Activated CD4-positive, alpha-beta T cell treated with anti-CD3 and anti-CD28 coated beads for 24 hours (primary cell): Measurements from ENCODE around the gene GPR50.

Source experiments
- DNase-seq, 2 donors: peaks; one replicate each; pipeline ENCODE4 v3.0.0-alpha.2; 2020; ENCODE audit warnings: low read depth in 2 of 2

The GPR50 gene

GRCh38 chrX:151176231-151176750 lies at the start of gene GPR50:
TSS of gene GPR50 (plus strand) at chrX:151176584. CDS start at chrX:151176722, 138 bp downstream.
- no peak for DNase-seq

- DNase-seq, result no peak
Measured at GRCh38 chrX:151132531-151132930, 43.9 kb upstream of the GPR50 start.

- DNase-seq, result peak in 1 of 2 donors; percentile 15
Measured at GRCh38 chrX:151151665-151152267, 24.6 kb upstream of the GPR50 start.

- DNase-seq, result no peak
Measured at GRCh38 chrX:151153086-151153485, 23.3 kb upstream of the GPR50 start.

GRCh38 chrX:151153667-151154066 lies 22.7 kb upstream of the GPR50 start:
- no peak for DNase-seq

- DNase-seq, result no peak
Measured at GRCh38 chrX:151155234-151155633, 21.1 kb upstream of the GPR50 start.

GRCh38 chrX:151161690-151162089 lies 14.7 kb upstream of the GPR50 start:
- DNase-seq, result no peak

GRCh38 chrX:151167791-151168345 lies 8.5 kb upstream of the GPR50 start:
- DNase-seq, result no peak

- DNase-seq, result no peak
Measured at GRCh38 chrX:151169783-151170182, 6.6 kb upstream of the GPR50 start.

- DNase-seq, result no peak
Measured at GRCh38 chrX:151174581-151175282, 1.7 kb upstream of the GPR50 start.

- DNase-seq, result no peak
Measured at GRCh38 chrX:151175283-151176062, 911 bp upstream of the GPR50 start.

GRCh38 chrX:151177141-151178027 lies 1.0 kb downstream of the GPR50 start:
- no peak for DNase-seq

GRCh38 chrX:151178746-151179145 lies 2.4 kb downstream of the GPR50 start:
- DNase-seq, result no peak

GRCh38 chrX:151180400-151180799 lies 4.0 kb downstream of the GPR50 start:
- DNase-seq, result no peak

GRCh38 chrX:151181088-151181487 lies 4.7 kb downstream of the GPR50 start:
- no peak for DNase-seq

- DNase-seq, result no peak
Measured at GRCh38 chrX:151183233-151183753, 6.9 kb downstream of the GPR50 start.

- no peak for DNase-seq
Measured at GRCh38 chrX:151183912-151184565, 7.7 kb downstream of the GPR50 start.

- no peak for DNase-seq
Measured at GRCh38 chrX:151184705-151185104, 8.3 kb downstream of the GPR50 start.

GRCh38 chrX:151206871-151207270 lies 30.5 kb downstream of the GPR50 start:
- DNase-seq, result no peak

- DNase-seq, result no peak
Measured at GRCh38 chrX:151225843-151226242, 49.5 kb downstream of the GPR50 start.
